ENCODE data around the gene CDK14.

DNA sequence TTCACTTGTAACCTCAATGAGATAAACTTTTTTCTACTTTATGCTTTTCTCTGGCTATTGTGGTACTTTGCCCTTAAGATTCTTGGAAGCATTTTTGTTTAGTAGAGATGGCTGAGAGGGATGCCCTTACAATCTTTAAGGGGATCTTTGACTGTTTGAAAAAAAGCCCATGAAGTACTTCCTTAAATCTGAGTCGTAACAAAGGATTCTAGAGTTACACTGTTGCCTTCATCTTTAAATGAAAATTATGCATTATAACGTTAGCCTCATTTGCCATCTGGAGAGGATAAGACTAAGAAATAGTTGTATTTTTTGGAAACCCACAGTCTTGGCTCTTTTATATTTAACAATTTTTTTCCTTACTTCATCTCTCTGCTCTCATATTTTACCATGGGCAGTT lies 630.3 kb downstream of the CDK14 start:
- TF ChIP-seq CREB1 (IDR thresholded peaks at IDR 0.05): no peak
- TF ChIP-seq NANOG (IDR thresholded peaks at IDR 0.05; ENCODE audit: insufficient read depth, low read depth, low read length, poor library complexity, severe bottlenecking): no peak
- TF ChIP-seq KDM4A (IDR thresholded peaks at IDR 0.05; ENCODE audit: low read depth, low read length, severe bottlenecking): no peak
- no peak for TF ChIP-seq POLR2A (IDR thresholded peaks at IDR 0.05; ENCODE audit: control extremely low read depth in 1 of 2, low read depth in 2 of 2, low read length in 2 of 2)
- TF ChIP-seq EGR1 (IDR thresholded peaks at IDR 0.05; ENCODE audit: borderline replicate concordance, low read depth, low read length): no peak
- TF ChIP-seq MAFK (IDR thresholded peaks at IDR 0.05; ENCODE audit: low read depth, low read length): no peak
